Putamen (tissue), 1 donor: ENCODE results near the gene PAK3.

Experiments
- DNase-seq: peaks from one replicate; pipeline ENCODE4 v3.0.0-alpha.2; 2016; ENCODE audit warnings: low spot score

Gene PAK3

GRCh38 chrX:111264385-111264784 is 168.4 kb downstream of the PAK3 start:
- no peak for DNase-seq

GRCh38 chrX:111265486-111265885 is 169.5 kb downstream of the PAK3 start:
- DNase-seq, result no peak

- DNase-seq, result no peak
These were observed 172.5 kb downstream of the PAK3 start for GRCh38 chrX:111268506-111268905.

DNA sequence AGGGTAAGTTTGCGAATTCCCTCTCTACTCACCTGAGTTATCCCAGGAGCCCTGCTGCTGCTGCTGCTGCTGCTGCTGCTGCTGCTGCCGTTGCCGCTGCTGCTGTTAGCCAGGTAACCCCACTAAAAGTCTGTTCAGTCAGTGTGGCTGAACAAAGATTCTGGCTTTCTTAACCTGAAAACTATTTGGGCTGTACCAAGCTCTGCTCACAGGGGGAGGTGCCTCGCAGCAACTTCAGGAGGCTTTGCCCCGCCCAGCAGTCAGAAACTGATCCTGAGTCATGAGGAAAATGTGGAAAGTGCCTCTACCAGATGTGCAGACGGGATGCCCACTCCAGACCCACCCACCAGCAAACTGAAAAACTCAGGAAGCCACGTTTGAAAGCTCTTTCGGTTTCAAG is 174.3 kb downstream of the PAK3 start, which contains the start of gene CAPN6:
CAPN6 (minus strand) TSS at position 145 of the 400 bp plus-strand sequence. CDS start 6,547 bp downstream, outside the sequence.
- no peak for DNase-seq
